PFSK-1 (cell line): ENCODE data around the gene PLCD4.

ENCODE experiments used
- POLR2AphosphoS5 ChIP-seq: IDR thresholded peaks from 2 replicates; pipeline ENCODE4 v1.6.1; 2012; ENCODE audit warnings: low read depth, mild to moderate bottlenecking, control low read depth, low read length, moderate library complexity
- TF ChIP-seq, protein P1 (sequence below), 2 experiments: IDR thresholded peaks; 2 replicates each; pipeline versions ENCODE4 v1.6.1 to v1.8.0; 2011 to 2012; ENCODE audit warnings: low read depth in 2 of 2, low read length in 2 of 2, control low read depth in 1 of 2, inconsistent platforms in 1 of 2, mild to moderate bottlenecking in 1 of 2, moderate library complexity in 1 of 2; ENCODE audit not compliant: insufficient read depth in 1 of 2

DNA sequence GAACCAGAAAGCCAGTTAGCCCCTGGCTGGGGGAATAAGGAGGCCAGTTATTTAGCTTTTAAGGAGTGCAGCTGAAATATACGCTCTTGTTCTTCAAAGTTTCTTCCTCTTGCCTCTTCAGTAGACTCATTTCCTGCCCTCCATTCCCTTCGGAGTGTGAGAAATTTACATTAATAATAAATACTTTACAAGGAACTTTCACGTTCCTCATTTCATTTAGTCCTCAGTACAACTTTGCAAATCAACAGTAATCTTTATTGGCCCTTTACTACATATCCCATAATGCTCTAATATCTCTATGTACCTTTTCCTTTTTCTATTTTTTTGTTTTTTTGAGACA lies 15.6 kb downstream of the PLCD4 start:
- TF ChIP-seq POLR2AphosphoS5: no peak
- TF ChIP-seq, protein P1, sequence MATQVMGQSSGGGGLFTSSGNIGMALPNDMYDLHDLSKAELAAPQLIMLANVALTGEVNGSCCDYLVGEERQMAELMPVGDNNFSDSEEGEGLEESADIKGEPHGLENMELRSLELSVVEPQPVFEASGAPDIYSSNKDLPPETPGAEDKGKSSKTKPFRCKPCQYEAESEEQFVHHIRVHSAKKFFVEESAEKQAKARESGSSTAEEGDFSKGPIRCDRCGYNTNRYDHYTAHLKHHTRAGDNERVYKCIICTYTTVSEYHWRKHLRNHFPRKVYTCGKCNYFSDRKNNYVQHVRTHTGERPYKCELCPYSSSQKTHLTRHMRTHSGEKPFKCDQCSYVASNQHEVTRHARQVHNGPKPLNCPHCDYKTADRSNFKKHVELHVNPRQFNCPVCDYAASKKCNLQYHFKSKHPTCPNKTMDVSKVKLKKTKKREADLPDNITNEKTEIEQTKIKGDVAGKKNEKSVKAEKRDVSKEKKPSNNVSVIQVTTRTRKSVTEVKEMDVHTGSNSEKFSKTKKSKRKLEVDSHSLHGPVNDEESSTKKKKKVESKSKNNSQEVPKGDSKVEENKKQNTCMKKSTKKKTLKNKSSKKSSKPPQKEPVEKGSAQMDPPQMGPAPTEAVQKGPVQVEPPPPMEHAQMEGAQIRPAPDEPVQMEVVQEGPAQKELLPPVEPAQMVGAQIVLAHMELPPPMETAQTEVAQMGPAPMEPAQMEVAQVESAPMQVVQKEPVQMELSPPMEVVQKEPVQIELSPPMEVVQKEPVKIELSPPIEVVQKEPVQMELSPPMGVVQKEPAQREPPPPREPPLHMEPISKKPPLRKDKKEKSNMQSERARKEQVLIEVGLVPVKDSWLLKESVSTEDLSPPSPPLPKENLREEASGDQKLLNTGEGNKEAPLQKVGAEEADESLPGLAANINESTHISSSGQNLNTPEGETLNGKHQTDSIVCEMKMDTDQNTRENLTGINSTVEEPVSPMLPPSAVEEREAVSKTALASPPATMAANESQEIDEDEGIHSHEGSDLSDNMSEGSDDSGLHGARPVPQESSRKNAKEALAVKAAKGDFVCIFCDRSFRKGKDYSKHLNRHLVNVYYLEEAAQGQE (IDR thresholded peaks at IDR 0.05; ENCODE audit: insufficient read depth in 1 of 2, low read depth in 2 of 2, low read length in 2 of 2): no peak
